Renal cortex interstitium (tissue), 11 donors: ENCODE data around the gene SEMA5A. TPM values are rescaled to one million over a fixed set of nuclear protein-coding genes. Genes with fewer than 3 reads are reported as not detected.
"Not testable (repeated sequence)": the region's sequence is repeated elsewhere in the genome, so short reads cannot be mapped to it uniquely, and the experiment has no call there.

Experiments used
- DNase-seq, 11 donors: peaks; one replicate each; pipeline ENCODE4 v3.0.0-alpha.2; 2013; ENCODE audit warnings: low read depth in 9 of 11, low spot score in 4 of 11; ENCODE audit errors: extremely low read depth in 1 of 11
- polyA plus RNA-seq, 3 donors: library from polyadenylated mRNA; unstranded; fragments of 120-200 nt; gene quantifications; one replicate each; pipeline ENCODE4 v1.2.1, GENCODE V29; 2013; ENCODE audit not compliant: insufficient read length in 3 of 3

Gene SEMA5A
- polyA plus RNA-seq, 3 donors = 37.3 to 47.1 (median 44.4) TPM

GRCh38 chr5:9428272-9428671 is 117.6 kb downstream of the SEMA5A start:
- no peak for DNase-seq

DNA sequence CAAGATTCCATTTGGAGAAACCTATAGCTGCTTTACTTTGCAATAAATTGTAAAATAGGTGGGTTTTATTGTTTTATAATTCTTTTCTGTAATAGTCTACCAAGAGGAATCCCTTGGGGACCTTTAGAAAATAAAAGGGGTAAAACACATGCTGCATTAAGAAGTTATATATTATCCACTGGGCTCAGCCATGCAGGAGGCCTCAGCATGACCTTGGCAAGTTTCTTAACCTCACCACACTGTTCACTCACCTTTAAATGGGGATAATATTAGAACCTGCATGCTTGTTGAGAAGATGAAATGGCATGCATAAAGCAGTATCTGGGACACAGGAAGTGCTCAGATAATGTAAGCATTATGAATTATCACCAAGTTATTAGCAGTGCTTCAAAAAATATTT is 120.2 kb downstream of the SEMA5A start:
- DNase-seq = no peak

GRCh38 chr5:9423571-9423970 is 122.3 kb downstream of the SEMA5A start:
- DNase-seq = no peak

DNA sequence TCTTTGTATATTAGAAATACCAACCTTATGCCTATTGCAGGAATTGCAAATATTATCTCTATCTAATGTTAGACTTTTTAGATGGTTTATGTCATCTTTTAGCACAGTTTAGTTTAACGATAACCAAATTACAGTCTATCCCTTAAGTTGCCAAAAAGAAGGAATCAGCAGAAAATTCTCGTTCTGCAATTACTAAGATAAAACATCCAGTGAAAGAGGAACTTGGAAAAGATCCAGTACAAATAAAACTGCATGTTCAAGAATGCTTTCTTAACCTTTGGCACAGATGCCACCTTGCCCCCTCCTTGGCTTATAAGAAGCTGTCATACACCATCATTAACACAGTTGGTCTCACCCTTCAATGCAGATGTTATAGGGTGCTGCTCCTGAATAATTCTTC is 124.0 kb downstream of the SEMA5A start:
- no peak for DNase-seq

GRCh38 chr5:9419794-9420193 is 126.1 kb downstream of the SEMA5A start:
- no peak for DNase-seq

DNA sequence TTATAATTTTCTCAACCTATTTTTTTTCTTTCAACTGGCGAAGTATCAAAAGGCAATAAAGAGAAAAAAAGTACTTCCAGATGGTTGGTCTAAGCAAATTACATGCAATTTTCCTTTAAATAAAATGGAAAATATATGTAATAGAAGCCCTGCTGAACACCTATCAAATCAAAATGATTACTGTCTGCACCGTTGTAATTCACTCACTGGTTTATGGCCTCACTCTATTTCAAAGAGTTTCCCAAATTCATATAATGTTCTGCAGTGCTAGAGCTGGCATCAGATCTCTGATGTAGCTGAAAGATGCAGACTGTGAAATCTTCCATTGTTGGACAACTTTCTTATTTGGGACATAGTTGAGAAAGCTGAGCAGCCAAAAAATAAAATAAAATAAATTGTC is 130.3 kb downstream of the SEMA5A start:
- DNase-seq = no peak

GRCh38 chr5:9415091-9415490 is 130.8 kb downstream of the SEMA5A start:
- DNase-seq = no peak

DNA sequence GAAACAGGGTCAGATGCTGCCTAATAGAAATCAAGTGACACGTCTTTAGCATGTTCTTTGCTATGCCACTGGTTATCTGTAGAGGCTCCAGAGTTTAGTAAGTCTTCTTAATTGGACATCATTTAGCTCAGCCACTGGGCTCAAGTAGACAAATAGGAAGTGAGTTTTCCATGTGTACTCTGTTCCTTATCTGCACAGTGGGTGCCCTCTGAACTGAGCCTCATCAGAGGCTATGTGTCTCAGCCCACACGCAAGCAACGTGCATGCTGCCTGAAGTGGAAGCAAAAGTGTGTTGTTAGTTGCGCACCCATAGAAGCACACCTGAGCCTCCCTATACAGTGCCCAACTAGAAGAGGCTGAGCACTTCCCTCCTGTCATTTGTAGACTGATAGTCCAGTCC is 134.7 kb downstream of the SEMA5A start:
- no peak for DNase-seq

GRCh38 chr5:9409413-9409960 is 136.4 kb downstream of the SEMA5A start:
- peak in 5 of 11 donors; percentile 11 to 68 (median 30) for DNase-seq

DNA sequence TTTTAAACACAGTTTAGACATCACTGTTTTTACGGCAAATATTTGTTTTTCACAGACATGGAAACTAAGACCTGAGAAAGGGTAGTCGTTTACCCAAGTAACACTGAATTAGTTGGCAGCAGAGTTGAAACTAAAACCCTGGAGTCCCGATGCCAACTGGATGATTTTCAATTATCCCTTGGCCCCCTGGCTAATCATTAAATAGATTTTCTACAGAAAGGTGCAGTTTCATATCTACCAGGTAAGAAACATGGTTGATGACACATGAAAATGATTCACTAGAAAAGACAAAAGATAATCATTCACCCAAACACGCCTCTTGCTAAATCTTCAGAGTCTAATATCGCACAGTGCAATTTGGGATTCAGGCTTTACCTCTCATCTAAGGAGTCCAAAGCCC is 136.9 kb downstream of the SEMA5A start:
- no peak for DNase-seq

GRCh38 chr5:9405196-9405754 is 140.6 kb downstream of the SEMA5A start:
- DNase-seq = no peak

- DNase-seq = no peak
Measured at GRCh38 chr5:9401786-9402472, 143.9 kb downstream of the SEMA5A start.

DNA sequence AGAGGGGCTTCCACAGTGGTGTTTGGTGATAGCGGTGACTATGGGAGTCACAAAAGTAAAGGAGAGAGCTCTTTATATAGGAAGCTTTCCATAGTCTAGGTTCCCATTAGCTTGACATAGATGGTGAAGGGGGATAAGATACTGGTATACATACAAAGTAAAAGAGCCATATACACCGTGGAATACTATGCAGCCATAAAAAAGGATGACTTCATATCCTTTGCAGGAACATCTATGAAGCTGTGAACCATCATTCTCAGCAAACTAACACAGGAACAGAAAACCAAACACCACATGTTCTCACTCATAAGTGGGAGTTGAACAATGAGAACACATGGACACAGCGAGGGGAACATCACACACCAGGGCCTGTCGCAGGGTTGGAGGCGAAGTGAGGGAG is 146.1 kb downstream of the SEMA5A start:
- not testable (repeated sequence) for DNase-seq

- DNase-seq = no peak
Measured at GRCh38 chr5:9399094-9399493, 146.8 kb downstream of the SEMA5A start.

DNA sequence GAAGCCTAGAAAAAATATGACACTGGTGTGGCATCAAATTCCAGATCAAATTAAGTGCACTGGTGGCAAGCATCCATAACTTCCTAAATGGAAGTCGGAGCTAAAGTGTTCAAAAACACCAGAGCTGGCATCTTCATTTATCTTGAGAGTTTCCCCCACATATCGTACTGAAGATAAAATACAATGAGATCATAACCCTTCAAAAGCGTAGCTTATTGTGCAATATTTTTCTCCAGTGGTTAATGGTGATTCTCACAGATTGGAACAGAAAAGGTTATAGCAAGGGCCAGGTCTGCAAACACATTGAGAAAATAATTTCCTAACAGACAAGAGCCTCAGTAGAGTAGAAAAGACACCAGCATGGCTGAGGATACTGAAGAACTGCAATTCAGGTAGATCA is 147.6 kb downstream of the SEMA5A start:
- no peak for DNase-seq

GRCh38 chr5:9396285-9396770 is 149.5 kb downstream of the SEMA5A start:
- no peak for DNase-seq

- DNase-seq = no peak
Measured at GRCh38 chr5:9395706-9396105, 150.2 kb downstream of the SEMA5A start.

- no peak for DNase-seq
Measured at GRCh38 chr5:9394221-9394620, 151.7 kb downstream of the SEMA5A start.

DNA sequence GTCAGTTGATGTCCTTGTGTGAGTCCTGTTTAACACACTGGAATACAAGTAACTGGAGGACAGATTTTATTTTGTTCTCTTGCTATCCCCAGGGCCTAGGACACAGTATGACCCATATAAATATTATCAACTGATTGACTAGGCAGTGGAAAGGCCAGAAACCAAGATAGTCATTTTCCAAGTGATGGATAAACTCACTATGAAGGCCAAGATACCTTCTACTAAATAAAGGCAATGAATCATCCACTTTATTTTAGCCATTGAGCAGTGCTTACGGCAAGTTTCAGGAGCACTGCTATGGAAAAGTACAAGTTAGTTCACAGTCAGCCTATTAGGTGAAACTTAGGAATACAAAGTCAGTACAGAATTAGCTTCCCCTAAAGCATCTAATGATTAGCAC is 153.2 kb downstream of the SEMA5A start:
- DNase-seq = no peak

- no peak for DNase-seq
Measured at GRCh38 chr5:9391080-9391479, 154.8 kb downstream of the SEMA5A start.

GRCh38 chr5:9390113-9390512 is 155.8 kb downstream of the SEMA5A start:
- DNase-seq = no peak
